Hypothalamus (tissue), 51 donors: ENCODE data around the gene RAD51B.

Experiments used
- DNase-seq, 51 donors: peaks; one replicate each; lab custom pipeline; 2025; lab: John Stamatoyannopoulos, UW

Gene RAD51B

GRCh38 chr14:68479247-68479646, 659.7 kb downstream of the RAD51B start:
- no peak for DNase-seq

DNA sequence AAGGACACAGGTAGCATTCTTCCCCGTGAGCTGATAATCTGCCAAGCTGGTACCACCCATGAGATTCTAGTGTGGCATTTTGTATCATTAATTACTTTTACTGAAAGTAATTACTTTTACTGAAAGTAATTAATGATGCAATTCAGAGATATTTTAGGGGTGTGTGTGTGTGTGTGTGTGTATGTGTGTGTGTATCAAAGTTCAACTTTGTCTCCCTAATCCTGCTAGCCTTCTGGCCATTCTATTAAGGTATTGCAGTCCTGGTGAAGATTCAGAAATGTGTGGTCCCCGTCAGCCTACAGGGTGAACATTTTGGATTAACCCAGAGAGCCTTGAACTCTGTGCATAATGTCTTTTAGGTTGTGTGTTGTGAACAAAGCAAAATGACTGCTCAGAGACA, 662.4 kb downstream of the RAD51B start:
- DNase-seq = no peak

DNA sequence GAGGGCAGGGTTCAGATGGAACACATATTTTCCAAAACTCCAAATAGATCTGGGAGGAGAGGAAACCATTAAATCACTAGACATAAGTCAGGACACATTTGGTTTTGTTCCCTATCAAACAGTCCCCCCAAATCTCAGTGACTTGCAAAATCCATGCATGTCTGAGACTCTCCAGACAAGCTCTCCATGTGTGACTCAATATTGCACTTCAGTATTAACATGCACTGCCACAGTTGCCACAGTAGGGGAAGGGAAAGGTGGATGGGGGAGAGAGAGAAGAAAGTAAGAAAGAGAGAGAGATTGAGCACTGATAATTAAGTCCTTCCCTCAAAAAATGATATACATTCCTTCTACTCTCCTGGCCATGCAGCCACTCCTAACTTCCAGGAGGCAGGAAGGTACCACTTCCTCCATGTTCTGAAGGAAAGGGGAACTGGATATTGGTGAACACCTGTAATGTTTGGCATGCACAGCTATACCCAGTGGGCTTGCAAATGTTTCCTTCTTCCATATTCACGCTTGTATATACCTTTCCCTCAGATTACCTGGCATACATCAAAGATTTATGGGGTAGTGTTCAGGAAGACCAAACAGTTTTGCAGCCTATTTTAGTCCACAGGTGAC, 663.3 kb downstream of the RAD51B start:
- DNase-seq = no peak

DNA sequence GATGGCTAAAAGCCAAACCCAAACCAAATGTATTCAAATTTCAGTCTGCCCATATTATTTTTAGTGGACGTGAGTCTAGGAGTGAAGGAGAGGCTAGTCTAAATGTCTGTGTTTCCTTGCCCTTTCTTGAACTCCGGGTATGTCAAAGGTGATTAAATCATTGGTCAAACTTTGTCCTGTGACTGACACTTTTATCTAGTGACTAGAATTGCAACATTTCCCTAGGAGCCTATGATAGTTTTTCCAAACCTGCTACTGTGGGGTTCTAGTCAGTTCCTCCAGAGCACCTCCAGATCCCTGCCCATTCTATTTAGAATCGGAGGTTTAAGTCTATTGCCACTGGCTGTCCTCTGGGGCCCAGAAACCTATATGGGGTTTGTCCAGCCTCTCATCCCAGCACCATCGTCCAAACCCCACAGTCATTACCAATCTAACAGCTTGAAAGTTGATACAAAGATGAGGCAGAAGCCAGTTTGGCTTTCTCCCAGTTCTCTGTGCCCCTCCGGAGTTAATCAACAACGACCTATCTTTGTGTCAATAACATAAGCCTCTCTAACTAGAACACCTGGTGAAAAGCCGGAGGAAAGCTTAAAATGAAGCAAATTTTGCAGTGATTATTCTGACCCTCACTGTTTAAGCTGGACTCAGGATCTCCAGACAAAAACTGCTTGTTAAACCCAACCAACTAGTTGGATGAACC, 666.6 kb downstream of the RAD51B start:
- no peak for DNase-seq

- DNase-seq = no peak
Measured at GRCh38 chr14:68486809-68487208, 667.2 kb downstream of the RAD51B start.

DNA sequence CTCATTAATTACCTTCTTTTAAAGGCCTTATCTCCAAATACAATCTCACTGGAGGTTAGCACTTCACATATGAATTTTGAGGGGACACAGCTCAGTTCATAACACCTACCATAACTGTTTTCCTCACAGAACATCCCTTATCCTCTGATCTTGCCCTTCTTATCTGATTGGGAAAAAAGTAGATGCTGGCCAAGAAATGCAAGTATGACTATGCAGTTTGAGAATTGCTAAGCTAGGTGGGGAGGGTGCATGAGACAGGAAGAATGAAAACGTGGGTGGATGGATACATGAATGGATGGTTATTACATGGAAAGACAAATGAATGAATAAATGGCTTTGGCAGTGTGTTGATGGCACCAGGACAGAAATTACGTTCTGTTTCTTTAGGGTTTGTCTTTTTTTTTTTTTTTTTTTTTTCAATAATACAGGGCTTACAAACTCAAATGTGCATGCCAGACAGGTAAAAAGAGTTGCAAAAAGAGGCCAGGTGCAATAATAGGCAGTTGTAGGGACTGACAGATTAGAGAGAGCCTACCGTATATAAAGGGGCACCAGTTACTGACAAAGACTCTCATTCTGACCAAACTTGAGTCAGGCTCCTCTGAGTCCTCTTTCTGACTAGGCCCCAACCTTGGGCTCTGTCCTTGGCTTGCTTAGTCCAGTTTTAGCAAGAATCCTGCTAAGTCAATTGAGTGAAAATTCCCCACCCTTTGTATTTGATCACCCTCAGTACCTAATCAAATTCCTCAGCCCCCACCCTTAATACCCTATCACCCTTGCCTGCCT, 668.4 kb downstream of the RAD51B start:
- DNase-seq = no peak

- DNase-seq = no peak
Measured at GRCh38 chr14:68491793-68492192, 672.2 kb downstream of the RAD51B start.

DNA sequence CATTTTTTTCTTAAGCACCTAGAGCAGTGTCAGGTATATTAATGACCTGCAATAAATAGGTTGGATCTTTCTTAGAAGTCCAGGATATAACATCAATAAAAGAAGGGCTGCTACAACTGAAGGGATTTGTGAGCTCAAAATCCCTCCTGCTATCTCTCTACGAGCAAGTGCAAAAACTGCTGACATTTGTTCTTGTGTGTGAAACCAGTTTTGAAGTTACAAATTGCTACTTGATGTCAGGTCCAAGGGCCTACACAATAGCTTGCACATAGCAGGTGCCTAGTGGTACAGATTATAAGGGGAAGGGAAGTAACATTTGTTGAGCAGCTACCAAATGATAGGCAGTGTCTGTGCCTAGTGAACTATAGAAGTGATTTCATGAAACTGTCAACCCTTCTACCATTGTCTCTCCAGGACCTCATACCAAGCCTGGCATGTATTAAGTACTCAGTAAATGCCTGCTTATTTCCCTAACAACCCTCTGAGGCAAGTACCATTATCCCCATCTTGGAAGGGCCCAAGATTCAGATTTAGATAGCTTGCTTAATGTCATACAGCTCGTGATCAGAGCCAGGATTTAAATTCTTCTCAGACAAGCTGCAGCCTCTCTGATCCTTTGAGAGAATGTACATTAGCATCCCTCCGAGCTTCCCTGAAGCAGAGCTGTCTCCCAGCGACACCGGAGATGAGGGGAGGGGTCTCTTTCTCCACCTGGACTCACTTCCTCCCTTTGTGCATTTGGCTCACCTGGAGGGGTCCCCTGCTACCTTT, 673.0 kb downstream of the RAD51B start:
- no peak for DNase-seq

GRCh38 chr14:68493152-68493911, 673.8 kb downstream of the RAD51B start:
- no peak for DNase-seq

DNA sequence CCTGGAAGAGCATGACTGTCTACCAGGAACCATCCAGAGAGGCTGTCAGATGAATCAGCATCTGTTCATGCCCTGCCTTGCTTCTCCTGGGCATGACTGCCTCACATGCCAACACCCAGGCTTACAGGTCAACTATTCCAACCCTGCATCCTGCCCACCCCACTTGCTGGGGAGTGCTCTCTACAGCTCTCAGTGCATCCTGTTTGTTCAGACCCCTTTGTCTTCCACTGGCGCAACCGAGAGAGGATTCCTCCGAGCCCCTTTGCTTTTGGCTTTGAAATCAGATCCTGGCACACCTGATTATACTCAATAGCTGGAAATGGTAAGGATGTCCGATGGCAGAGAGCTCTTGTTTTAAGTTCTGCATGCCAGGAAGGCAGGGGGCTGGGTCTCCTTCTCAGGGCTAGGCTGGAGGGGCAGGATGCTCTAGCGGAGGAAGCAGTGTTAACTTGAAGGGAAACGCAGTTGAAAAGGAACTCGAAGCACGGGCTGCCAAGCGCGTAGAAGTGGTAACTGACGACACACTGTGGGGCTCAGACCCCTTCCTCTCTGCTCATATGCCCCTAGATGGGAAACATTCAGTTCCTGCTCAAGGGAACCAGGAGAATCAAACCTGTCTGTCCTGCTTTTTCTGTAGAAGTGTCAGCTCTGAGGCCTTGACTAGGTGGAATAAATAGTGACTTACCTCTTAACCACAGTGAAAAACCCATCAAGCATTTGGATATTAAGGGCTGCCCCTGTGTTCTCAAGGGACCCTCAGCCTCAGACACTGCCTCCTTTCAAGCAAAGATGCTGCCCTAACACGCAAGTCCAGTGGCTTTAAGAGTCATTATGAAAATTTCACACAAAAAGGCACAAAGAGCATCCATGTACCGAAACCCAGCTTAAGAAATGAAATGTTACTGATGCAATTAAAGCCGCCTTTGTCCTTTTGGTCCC, 675.8 kb downstream of the RAD51B start:
- DNase-seq = no peak

DNA sequence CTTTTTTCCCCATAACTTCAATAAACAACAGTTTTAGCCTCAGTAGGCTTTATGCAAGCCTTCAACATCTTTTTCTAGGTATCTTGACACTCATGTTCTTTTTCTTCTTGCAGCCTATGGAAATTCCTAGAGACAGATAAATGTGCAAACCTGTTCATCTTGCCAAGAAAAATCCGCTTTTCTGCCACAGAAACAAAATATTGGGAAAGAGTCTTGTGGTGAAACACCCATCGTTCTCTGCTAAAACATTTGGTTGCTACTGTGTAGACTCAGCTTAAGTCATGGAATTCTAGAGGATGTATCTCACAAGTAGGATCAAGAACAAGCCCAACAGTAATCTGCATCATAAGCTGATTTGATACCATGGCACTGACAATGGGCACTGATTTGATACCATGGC, 677.4 kb downstream of the RAD51B start:
- no peak for DNase-seq

DNA sequence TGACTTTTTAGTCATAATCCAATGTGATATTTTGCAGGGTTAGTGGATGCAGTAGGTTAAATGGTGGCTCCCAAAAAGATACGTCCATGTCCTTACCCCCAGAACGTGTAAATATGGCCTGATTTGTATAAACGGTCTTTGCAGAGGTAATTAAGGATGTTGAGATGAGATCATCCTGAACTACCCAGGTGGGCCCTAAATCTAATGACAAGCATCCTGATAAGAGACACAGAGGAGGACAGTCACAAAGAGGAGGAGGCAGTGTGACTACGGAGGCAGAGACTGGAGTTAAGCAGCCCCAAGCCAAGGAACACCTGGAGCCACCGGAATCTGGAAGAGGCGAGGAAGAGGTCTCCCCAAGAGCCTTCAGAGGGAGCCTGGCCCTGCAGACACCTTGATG, 679.9 kb downstream of the RAD51B start:
- DNase-seq = no peak

DNA sequence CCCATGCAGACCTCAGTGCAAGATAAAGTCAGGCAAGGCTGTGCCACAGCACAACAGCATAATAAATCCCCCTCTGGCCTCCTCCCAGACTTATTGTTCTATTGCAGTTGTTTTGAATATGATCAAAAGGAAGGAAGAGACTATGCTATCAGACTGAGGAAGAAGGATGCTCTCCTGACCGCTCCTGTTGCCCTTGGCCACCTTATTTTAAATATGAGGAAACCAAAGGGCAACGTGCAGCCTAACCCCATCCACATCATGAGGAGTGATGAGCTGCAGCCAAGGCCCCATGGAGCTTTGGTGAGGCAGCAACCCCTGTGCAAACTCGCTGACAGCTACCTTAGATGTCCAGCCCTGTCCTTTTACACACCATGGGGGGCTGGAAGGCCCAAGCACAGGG, 681.6 kb downstream of the RAD51B start:
- DNase-seq = no peak

DNA sequence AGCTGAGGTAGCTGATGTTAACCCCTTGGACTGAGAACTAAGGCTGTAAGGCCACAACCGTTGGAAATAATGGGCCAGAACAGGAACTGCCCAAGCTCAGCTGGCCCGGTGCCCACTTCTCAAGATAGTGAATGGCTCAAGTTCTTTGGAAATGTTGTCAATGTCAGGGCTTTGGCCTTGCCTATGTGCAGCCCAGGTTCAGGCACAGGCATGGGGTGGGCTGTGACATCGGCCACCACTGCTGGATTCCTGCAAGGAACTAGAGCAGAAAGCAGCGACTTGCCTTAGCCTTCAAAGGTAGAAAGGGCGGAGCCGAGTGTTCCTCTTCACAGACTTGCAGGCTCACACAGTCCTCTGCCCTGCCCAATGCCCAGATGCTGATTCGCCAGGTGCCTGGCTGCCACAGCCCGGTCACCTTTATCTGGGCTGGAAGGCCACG, 682.1 kb downstream of the RAD51B start:
- DNase-seq = peak in 1 of 51 donors; percentile 15

DNA sequence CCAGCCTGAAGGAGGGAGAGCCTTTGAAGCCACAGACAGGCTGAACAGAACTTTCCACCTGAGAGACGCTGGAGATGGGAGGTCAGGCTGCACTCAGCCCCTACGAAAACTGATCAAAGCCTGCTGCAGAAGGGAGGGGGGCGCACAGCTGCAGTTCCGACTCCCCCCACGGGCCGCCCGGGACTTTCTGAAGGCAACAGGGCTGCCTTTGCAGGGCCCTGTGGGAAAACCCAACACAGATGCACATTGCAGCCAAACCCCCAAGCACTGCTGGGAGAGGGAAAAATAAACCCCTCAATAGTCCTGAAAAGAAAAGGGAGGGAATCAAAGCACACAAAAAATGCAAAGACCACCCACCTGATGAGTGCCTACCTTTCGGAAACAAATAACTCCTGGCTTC, 682.7 kb downstream of the RAD51B start:
- DNase-seq = no peak

DNA sequence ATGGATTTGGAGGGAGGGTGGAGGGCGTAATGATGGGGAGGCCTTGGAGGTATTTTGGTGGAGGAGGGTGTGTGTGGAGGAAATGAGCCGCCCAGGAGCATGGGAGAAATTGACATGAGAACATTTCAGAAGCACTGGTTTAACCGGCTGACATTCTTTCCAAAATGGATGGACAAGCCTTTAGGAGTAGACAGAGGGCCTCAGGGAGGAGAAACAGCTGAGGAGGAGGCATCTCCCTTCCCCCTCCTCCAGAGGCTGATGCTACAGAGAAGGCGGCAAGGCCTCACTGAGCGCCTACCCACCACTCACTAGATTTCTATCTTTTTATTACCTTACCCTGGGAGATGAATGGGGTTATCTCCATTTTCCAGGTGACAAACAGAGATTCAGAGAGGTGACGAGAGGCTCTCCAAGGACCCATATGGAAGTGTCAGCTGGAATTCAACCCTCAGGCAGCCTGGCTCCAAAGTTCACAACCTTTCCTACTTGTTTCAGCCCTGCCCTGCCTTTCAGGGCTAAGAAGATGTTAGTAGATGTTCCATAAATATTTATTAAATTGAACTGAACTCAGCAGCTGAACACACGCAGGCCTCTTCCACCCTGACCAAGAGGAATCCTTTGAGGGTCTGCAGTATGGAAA, 683.7 kb downstream of the RAD51B start:
- DNase-seq = no peak

- no peak for DNase-seq
Measured at GRCh38 chr14:68504861-68505260, 685.3 kb downstream of the RAD51B start.

- DNase-seq = no peak
Measured at GRCh38 chr14:68506021-68506644, 686.6 kb downstream of the RAD51B start.
